A673 (cell line): ENCODE results near the gene GABRG2. TPM values are rescaled to one million over a fixed set of nuclear protein-coding genes. Genes with fewer than 3 reads are reported as not detected.

Experiments used
- Bru-seq: library from RNA; stranded (reverse); fragments of 400-500 nt; gene quantifications from one replicate; lab custom pipeline; 2021; lab: Mats Ljungman, UMichigan
- BruChase-seq, 2 experiments: library from RNA; stranded (reverse); fragments of 400-500 nt; gene quantifications; one replicate each; lab custom pipeline; 2021; lab: Mats Ljungman, UMichigan
- BruUV-seq: library from RNA; stranded (reverse); fragments of 400-500 nt; replicated peaks from 2 replicates; lab custom pipeline; 2021; lab: Mats Ljungman, UMichigan
- CTCF ChIA-PET: fragments of 300-600 bp; sonication (Branson Sonifier 250); formaldehyde crosslinking; loops from one replicate; lab custom pipeline; 2022; ENCODE audit warnings: antibody characterized with exemption; lab: Charles Lee
- POLR2A ChIA-PET: fragments of 300-600 bp; sonication (Branson Sonifier 250); formaldehyde crosslinking; loops from one replicate; lab custom pipeline; 2022; ENCODE audit warnings: antibody characterized with exemption; ENCODE audit not compliant: low non-redundant PET; lab: Charles Lee
- DNase-seq: peaks from one replicate; pipeline ENCODE4 v3.0.0-alpha.2; 2015; ENCODE audit warnings: low spot score
- H3K27ac ChIP-seq: fragments of 200-600 bp; sonication (generic); 2 replicates; pipeline ENCODE4 v1.5.1; 2016; ENCODE audit warnings: mixed run types, low read depth, mild to moderate bottlenecking, mixed read lengths, antibody characterized with exemption, low read length; ENCODE audit not compliant: poor library complexity, severe bottlenecking
- H3K27me3 ChIP-seq: fragments of 200-600 bp; sonication (generic); replicated peaks from 2 replicates; pipeline ENCODE4 v1.6.1; 2017; ENCODE audit warnings: mixed run types, low read depth, mild to moderate bottlenecking, mixed read lengths, antibody characterized with exemption, low read length; ENCODE audit not compliant: insufficient read depth, poor library complexity
- H3K36me3 ChIP-seq: fragments of 200-600 bp; sonication (generic); 2 replicates; pipeline ENCODE4 v1.6.1; 2016; ENCODE audit warnings: mixed run types, mild to moderate bottlenecking, mixed read lengths, antibody characterized with exemption, low read length; ENCODE audit not compliant: insufficient read depth, poor library complexity, severe bottlenecking
- H3K4me1 ChIP-seq: fragments of 200-600 bp; sonication (generic); 2 replicates; pipeline ENCODE4 v1.6.1; 2017; ENCODE audit warnings: mixed run types, mild to moderate bottlenecking, mixed read lengths, antibody characterized with exemption, low read length; ENCODE audit not compliant: insufficient read depth, poor library complexity, severe bottlenecking
- H3K4me3 ChIP-seq: fragments of 200-600 bp; sonication (generic); 2 replicates; pipeline ENCODE4 v1.5.1; 2016; ENCODE audit warnings: low read depth, mixed run types, mild to moderate bottlenecking, mixed read lengths, low read length; ENCODE audit not compliant: poor library complexity, severe bottlenecking
- H3K9me3 ChIP-seq: fragments of 200-600 bp; sonication (generic); 2 replicates; pipeline ENCODE4 v1.6.1; 2016; ENCODE audit warnings: mixed run types, low read depth, mild to moderate bottlenecking, mixed read lengths, antibody characterized with exemption, low read length; ENCODE audit not compliant: poor library complexity, severe bottlenecking
- CTCF ChIP-seq: fragments of 300-800, 200-600 bp; sonication (generic); conservative IDR thresholded peaks from 2 replicates; pipeline ENCODE4 v1.5.1; 2017; ENCODE audit warnings: low read depth, mild to moderate bottlenecking, antibody characterized with exemption, low read length, moderate library complexity, mixed read lengths
- EZH2 ChIP-seq: fragments of 200-600 bp; sonication (generic); IDR thresholded peaks from 2 replicates; pipeline ENCODE4 v1.6.1; 2017; ENCODE audit warnings: borderline replicate concordance, low read depth, mild to moderate bottlenecking, mixed read lengths, antibody characterized with exemption, low read length; ENCODE audit not compliant: poor library complexity, severe bottlenecking
- intact Hi-C: fragments of 100-400 bp; cut with micrococcal nuclease; formaldehyde crosslinking; loops from one replicate; pipeline ENCODE4 v1.10.0; 2022; ENCODE audit not compliant: unreplicated experiment
- long read RNA-seq: library from polyadenylated mRNA; stranded (forward); transcript quantifications from one replicate; pipeline ENCODE4 v2.0.0, GENCODE V29; 2022
- total RNA-seq: library from RNA; stranded (reverse); gene quantifications from 2 replicates; pipeline ENCODE4 v1.2.3, GENCODE V29; 2021

The GABRG2 gene
- 0.66 TPM in 1 of 2 replicates, not detected in the other for total RNA-seq
- not detected for Bru-seq, nascent RNA
- BruChase-seq, experiment 1, labeled RNA remaining after a 2-hour chase: not detected
- not detected for BruChase-seq, experiment 2, labeled RNA remaining after a 6-hour chase
- long read RNA-seq: 0 reads

DNA sequence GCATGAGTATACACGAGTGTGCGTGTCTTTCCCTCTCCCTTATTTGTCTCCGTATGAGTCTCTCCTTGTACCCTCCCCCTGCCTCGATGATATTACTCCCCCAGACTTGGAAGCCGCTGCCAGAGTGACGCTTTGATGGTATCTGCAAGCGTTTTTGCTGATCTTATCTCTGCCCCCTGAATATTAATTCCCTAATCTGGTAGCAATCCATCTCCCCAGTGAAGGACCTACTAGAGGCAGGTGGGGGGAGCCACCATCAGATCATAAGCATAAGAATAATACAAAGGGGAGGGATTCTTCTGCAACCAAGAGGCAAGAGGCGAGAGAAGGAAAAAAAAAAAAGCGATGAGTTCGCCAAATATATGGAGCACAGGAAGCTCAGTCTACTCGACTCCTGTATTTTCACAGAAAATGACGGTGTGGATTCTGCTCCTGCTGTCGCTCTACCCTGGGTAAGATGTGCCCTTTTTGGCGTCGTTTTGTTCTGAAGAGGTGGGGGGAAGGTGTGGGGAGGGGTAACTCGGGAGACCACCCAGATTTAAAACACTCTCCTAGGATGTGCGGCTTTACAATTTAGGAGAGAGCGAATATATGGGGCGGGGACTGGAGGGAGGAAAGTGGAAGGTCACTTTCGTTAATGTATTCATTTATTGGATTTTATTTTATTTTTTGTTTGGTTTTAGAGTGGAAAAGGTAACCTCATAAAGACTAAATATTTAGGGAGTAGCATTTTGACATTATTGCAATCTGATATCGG lies at the start of gene GABRG2:
Gene GABRG2 (plus strand): TSS at position 119 of the 757 bp plus-strand sequence. CDS start 227 bp downstream, at position 346.
- peak; percentile 0 for DNase-seq

GRCh38 chr5:162025312-162025711 lies 42.3 kb upstream of the GABRG2 start:
- no TSS peak for BruUV-seq
- Histone ChIP-seq H3K27ac (no peak overlapping the region), H3K4me3 (no peak overlapping the region), H3K4me1 (no peaks in the 10 kb centered on the region), H3K27me3 (no peaks in the 10 kb centered on the region), H3K36me3 (no peaks in the 10 kb centered on the region), H3K9me3 (no peaks in the 10 kb centered on the region)
- ChIA-PET POLR2A (no interaction called here), CTCF (no interaction called here)
- intact Hi-C loops: no loop called here
- no peak for DNase-seq
- no peak for TF ChIP-seq CTCF
- TF ChIP-seq EZH2: no peak

More for the DNA sequence above, at the start of gene GABRG2:
- no peaks in the 10 kb centered on the region for H3K9me3 ChIP-seq
- TF ChIP-seq EZH2 (no peak), CTCF (no peak)
- intact Hi-C loops: no loop called here
- H3K36me3 ChIP-seq: no peaks in the 10 kb centered on the region
- no peaks in the 10 kb centered on the region for H3K4me1 ChIP-seq
- BruUV-seq: no TSS peak
- CTCF ChIA-PET: no interaction called here
- no peak within 1 kb of the TSS for H3K4me3 ChIP-seq
- POLR2A ChIA-PET: no interaction called here
- H3K27ac ChIP-seq: no peak within 1 kb of the TSS
- H3K27me3 ChIP-seq: peaks cover 21% of the 10 kb centered on the region

DNA sequence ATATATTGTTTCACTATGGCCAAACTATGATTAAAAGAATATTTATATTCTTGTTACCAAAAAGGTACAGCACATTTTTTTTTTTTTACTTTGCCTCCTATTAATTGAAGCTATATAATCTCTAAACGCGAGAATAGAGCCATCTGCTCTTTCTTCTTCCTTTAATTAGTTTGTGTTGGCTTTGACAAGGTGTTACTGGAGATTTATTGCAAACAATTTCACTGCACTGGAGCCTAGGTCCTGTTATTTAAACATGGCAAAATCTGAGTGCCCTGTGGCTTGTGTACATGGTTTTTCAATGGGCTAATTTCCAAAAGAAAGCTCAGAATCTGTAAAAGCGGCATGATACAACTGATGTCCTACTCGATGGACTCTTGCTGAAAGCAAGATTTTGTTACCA lies 40.8 kb upstream of the GABRG2 start:
- ChIA-PET CTCF (no interaction called here), POLR2A (no interaction called here)
- no TSS peak for BruUV-seq
- no peak overlapping the region for H3K27ac ChIP-seq
- no peak for TF ChIP-seq EZH2
- TF ChIP-seq CTCF: no peak
- no peaks in the 10 kb centered on the region for H3K4me1 ChIP-seq
- H3K4me3 ChIP-seq: no peak overlapping the region
- H3K27me3 ChIP-seq: no peaks in the 10 kb centered on the region
- no peaks in the 10 kb centered on the region for H3K9me3 ChIP-seq
- no peak for DNase-seq
- no peaks in the 10 kb centered on the region for H3K36me3 ChIP-seq
- intact Hi-C loops: no loop called here
